CD4-positive, alpha-beta T cell treated with Interleukin-4 for 1 hour (primary cell): ENCODE data around the gene MYBPH.
A peak's percentile ranks its signal among the peaks of the same experiment; 100 is the strongest.

ENCODE experiments used
- DNase-seq, 2 donors: peaks; one replicate each; pipeline ENCODE4 v3.0.0-alpha.2; 2020 to 2022

MYBPH gene

DNA sequence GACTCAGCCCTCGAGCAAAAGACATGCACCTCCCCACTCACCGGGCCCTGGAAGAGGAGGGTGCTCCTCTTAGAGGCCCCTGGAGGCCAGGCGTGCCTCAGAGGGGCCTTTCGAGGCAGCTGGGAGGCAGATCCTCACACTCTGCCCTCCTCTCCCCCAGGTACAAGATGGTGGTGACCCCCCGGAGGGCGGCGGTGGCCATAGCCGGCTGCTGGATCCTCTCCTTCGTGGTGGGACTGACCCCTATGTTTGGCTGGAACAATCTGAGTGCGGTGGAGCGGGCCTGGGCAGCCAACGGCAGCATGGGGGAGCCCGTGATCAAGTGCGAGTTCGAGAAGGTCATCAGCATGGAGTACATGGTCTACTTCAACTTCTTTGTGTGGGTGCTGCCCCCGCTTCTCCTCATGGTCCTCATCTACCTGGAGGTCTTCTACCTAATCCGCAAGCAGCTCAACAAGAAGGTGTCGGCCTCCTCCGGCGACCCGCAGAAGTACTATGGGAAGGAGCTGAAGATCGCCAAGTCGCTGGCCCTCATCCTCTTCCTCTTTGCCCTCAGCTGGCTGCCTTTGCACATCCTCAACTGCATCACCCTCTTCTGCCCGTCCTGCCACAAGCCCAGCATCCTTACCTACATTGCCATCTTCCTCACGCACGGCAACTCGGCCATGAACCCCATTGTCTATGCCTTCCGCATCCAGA, 10.4 kb downstream of the MYBPH start:
- DNase-seq: no peak

- peak in 1 of 2 donors; percentile 19 for DNase-seq
These were observed 11.6 kb downstream of the MYBPH start for GRCh38 chr1:203163891-203164635.

- DNase-seq: no peak
These were observed 13.2 kb downstream of the MYBPH start for GRCh38 chr1:203162403-203162802.

GRCh38 chr1:203161703-203162102, 13.9 kb downstream of the MYBPH start:
- no peak for DNase-seq

DNA sequence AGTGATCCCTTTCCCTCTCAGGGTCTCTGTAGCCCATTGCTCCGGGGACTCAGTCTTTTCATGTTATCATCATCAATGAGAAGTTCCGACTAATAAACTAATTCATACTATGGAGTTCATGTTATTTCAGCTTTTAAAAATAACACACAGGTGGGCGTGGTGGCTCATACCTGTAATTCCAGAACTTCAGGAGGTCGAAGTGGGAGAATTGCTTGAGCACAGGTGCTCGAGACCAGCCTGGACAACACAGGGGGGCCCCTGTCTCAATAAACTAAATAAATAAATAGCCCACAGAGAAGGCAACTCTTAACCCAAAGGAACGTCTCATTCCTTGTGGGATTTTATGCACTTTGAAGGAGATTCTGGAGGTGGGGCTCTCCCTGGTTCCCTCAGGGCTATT, 14.5 kb downstream of the MYBPH start:
- no peak for DNase-seq

DNA sequence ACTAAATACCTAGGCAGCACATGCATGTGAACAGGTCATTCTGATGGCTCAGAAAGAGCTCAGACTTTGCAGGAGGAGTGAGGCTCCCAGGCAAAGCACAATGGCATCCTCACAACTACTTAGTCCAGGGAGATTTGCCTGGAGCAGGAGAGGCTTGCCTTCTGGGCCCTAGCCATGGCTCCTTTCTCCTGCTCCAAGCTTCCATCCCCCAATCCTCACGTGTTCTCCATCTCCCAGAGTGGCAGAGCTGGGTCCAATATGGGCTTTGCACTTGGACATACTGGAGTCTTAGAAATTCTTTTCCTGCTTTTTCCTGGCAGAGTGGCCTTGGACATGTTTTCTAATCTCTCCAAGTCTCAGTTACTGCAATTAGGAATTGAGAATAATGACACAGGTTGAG, 15.8 kb downstream of the MYBPH start:
- DNase-seq: no peak

DNA sequence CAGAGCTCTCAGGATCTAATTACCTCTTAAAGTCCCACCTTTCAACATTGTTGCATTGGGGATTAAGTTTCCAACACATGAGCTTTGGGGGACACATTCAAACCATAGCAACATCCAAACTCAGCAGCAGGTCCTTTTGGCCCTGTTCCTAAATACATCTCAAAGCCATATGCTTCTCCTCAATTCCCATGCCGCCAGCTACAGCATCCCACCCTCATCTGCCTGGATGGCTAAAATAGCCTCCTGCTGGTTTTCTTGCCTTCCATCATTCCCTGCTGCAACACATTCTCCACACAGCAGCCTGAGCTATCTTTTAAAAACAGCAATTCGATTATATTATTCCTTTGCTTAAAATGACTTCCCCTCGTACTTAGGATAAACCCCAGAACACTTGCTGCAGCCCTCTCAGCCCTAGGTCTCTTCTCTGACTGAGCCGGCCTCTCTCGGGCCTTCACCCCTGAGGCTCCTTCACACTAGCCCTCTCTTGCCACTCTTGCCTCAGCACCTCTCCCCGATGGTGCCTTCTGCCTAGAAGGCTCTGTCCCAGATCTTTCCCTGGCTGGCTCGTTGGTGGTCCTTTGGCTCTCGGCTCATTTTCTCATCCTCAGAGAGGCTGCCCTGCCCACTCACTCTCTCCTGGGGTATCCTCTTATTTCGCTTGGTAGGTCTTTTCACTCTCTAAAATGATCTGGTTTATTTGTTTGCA, 16.5 kb downstream of the MYBPH start:
- DNase-seq: no peak

- no peak for DNase-seq
These were observed 17.2 kb downstream of the MYBPH start for GRCh38 chr1:203158423-203158822.

DNA sequence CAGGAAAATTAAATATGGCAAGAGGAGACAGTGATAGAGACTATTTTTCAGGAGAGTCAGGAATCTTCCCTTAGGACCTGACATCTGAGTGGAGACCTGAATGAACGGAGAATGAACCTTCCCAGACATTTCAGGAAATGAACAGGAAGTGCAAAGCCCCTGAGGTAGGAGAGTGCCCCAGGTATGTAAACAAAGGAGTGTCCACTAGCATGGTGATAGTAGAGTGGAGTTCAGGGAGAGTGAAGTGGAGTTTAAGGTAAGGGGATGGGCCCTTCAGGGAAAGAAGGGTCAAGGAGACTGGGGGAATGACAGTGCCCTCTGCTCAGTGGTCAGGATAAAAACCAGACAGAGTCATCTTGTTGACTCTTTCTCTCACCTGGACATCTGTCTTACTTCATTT, 19.3 kb downstream of the MYBPH start:
- DNase-seq: no peak

GRCh38 chr1:203153989-203154821, 21.4 kb downstream of the MYBPH start:
- DNase-seq: no peak

DNA sequence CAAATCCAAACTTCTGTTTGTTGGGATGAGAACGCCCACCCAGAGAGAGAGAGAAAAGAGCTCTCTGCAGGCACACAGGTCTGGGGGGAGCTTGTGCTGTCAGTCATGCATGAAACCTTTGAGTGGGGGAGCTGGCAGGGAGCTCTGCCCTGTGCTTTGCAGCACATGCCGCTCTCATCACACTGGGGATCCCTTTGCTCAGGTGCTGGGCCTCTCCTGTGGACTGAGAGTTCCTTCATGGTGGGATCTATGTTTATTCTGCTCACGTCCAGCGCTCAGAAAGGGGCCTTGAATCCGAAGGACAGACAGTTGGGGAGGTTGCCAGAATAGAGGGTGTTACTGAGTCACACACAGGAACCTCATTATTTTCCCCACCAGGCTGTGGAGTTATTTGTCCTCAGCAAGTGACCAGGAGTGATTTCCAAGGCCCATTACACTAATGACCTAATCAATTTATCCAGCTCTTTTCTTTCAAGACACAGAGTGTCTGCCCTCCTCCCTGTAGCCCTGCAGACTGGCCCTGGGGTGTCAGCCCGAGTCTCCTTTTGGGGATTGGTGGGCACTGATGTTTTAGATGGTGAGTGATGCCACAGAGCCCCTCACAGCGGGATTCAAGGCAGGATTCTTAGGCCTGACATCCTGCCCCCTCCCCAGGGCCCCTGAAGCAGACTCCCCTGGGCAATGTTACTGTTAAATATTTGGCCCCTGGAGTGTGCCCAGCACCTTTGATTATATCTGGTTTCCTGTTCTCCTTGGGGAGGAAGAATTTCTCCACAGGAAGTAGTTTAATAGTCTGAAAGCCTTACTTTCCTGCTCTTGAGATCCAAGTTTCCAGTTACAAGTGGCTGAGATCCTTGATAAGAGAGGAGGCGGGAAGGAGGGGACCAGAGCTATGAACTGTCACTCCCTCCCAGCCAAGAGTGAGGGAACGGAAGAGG, 22.3 kb downstream of the MYBPH start:
- no peak for DNase-seq

- DNase-seq: no peak
These were observed 23.2 kb downstream of the MYBPH start for GRCh38 chr1:203152158-203153034.

- no peak for DNase-seq
These were observed 24.1 kb downstream of the MYBPH start for GRCh38 chr1:203151362-203152157.

- no peak for DNase-seq
These were observed 24.9 kb downstream of the MYBPH start for GRCh38 chr1:203150511-203151297.

DNA sequence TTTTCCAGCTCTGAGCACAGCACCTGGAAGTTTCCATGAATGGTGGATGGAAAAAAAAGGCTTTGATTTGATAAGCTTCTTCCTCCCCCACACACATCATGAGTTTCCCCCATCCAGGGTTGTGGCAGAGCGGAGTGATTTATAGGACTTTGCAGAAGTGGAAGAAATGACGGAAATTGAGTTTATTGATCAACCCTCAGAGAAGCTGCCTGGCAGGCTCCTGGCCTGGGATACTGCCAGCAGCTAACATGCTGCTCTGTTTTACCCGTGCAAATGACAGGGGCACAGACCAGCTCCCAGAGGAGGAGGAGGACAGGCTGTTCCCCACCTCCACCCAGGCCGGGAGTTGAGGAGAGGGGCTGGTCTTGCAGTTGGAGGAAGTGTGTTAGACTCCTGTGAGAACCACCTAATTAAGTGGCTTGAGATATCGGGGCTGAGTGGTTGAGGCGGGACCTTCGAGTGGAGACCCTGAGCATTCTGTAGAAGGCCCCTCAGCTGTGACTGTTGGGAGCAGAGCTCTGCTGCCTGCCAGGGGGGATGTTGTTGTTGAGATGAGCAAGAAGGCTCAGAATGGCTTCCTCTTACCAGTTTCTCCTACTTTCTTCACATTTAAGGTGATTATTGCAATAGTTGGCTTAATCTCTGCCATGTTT, 26.3 kb downstream of the MYBPH start:
- DNase-seq: no peak

GRCh38 chr1:203148579-203148978, 27.0 kb downstream of the MYBPH start:
- no peak for DNase-seq

- no peak for DNase-seq
These were observed 27.5 kb downstream of the MYBPH start for GRCh38 chr1:203148127-203148526.

DNA sequence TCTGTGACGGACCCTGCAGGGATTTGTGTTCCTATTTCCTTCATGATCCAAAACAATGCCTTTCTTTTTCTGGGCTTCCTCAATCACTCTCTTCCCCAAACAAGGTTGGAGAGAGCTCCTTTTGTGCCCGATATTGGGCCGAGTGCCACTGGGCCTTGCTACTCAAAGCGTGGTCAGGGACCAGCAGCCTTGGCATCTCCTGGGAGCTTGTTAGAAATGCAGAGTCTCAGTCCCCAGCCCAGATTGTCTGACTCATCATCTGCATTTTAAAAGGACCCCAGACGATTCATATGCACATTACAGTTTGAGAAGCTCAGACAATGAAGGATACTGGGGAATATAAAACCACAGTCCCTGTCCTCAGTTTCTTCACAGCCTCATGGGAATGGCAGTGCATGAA, 28.2 kb downstream of the MYBPH start:
- DNase-seq: no peak

DNA sequence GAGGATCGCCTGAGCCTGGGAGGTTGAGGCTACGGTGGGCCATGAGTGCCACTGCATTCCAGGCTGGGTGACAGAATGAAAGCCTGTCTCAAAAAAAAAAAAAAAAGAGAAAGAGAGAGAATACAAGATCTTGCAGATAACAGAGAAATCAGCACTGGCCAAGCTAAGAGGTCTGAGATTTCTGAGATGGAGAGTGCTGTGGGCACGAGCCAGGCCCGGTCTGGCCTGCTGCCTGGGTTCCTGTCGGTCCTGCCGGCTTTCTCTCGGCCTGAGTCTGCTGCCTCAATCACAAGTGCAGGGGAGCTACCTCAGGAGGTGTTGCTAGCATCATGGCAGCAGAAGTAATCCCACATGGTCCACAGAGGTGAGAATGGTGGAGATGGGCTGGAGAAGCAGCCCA, 29.1 kb downstream of the MYBPH start:
- no peak for DNase-seq
